GM21515 (cell line): ENCODE results near the gene DFFB.

Experiments
- ATAC-seq: cut with Tn5 transposase; IDR thresholded peaks from one replicate; pipeline ENCODE4 v1.9.1; 2021; ENCODE audit not compliant: unreplicated experiment

DFFB gene

DNA sequence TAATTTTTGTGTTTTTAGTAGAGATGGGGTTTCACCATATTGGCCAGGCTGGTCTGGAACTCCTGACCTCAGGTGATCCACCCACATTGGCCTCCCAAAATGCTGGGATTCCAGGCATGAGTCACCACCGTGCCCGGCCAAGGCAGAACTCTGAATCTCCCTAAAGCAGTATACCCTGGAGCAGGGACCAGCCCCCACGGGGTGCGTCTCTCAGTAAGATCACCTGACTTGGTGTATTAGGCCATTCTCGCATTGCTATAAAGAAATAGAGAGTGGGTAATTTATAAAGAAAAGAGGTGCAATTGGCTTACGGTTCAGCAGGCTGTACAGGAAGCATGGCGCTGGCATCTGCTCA lies 14.2 kb downstream of the DFFB start:
- ATAC-seq: no peak

DNA sequence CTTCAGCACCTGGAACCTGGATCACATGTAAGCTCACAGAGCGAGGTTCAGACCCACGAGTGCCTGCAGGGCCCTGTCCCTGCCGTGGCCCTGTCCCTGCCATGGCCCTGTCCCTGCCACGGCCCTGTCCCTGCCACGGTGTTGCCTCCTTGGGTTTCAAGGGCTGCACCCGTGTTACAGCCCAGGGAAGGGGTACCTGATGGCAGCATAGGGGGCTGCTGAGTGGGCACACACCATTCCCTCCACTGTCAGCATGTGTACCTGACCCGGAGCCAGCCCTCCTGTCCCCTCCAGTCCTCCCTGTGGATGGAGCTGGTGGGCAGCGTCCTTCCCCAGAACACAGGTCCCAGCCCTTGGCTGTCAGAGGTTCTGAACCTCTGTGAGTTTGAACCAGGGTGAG lies 15.3 kb downstream of the DFFB start:
- no peak for ATAC-seq

DNA sequence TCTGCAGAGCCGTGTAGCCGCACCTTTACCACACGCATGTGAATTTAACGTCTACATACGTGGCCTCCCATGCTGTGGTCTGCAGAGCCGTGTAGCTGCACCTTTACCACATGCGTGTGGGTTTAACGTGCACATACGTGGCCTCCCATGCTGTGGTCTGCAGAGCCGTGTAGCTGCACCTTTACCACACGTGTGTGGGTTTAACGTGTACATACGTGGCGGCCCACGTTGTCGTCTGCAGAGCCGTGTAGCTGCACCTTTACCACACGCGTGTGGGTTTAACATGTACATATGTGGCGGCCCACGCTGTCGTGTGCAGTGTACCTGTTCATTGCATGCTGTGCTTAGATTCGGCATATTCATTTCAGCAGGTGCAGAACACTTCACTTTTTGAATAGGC lies 17.5 kb downstream of the DFFB start:
- ATAC-seq: no peak

DNA sequence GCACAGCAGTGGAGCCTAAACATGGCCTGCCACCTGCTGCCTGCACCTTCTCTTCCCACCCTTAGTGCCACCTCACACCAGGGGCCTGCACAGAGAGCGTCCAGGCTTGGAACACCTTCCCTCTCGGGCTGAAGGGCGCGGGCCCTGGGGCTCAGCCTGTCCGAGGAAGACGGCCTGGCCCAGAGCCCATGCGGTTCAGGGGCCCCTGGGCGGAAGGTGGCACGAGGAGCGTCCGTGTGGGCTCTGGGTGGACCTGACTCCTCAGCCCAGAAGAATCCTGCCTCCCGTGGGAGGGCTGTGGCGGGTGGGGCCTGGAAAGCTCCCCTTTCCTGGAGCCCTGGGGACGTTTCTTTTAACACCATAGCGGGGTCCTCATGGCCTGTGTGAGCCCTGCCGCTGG lies 19.4 kb downstream of the DFFB start:
- ATAC-seq: no peak

DNA sequence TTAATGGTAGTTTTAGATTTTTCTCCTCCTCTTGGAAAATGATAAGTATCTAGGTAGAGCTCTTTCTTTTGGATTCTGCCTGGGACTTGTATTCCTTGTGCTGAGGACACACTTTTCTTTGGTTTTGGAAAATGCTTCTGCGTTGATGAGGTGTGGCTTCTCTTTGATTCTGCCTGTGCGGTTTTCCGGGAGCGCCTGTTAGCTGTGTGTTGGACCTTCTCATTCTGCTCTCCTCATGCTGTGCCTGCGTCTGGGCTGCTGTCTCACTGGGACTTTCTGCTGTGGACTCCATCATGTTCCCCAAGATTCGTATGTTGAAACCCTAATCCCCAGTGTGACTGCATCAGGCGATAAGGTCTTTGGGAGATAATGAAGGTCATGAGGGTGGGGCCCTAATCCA lies 21.8 kb downstream of the DFFB start:
- ATAC-seq: no peak

DNA sequence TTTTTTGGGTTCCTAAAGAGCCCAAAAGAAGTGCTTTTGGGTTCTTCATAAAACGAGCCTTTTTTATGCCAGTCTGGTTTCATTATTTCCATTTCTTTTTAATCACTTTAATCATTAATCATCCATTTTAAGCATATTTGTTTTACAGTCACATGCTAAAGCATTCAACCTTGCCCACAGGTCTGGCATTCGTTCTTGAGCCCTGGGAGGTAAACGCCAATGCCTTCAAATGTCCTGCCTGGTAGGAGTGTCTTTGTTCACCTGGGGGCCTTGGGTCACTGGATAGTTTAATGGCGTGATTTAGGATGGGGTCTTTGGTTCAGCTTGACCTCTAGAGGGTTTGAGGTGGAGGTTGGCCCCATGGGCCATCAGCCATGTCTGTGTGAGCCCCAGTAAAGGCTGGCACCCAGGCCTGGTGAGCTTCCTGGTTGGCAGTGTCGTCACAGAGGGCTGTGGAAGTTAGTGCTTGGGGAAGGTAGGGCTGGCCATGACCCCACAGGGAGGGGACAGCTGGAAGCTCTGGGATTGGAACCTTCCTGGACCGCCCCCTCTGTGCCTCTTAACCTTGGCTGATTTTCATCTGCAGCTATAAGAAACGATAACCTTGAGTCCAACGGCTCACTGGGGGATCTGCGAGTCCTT lies 22.6 kb downstream of the DFFB start:
- ATAC-seq: no peak

DNA sequence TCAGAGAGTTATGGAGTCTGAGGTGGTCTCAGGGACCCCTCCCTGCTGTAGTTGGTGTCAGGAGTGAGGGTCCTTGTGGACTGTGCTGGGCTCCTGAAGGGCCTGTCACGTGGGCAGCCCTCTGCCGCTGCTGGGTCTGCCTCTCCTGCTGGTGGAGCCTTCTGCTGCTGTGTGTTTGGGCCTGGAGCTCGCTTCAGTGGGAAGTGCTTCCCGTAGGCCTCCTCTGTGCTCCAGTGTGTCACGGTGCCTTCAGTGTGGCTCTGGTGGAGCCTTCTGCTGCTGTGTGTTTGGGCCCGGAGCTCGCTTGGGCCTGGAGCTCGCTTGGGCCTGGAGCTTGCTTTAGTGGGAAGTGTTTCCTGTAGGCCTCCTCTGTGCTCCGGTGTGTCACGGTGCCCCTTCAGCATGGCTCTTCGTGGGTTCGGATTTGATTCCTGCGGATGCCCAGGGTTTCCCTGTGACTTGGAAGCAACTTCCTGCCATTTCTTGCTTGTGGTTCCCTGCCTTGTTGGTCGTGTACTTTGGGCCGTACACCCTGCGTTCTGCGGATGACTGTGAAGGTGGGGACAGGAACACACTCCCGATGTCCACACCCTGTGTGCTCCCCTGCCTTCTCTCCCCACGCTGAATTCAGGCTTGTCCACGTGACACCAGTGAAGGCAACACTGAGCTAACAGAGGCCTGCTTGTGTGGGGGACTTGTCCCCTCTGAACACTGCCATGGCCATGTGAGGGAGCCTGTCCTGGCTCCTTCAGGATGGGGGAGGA lies 23.3 kb downstream of the DFFB start:
- no peak for ATAC-seq

DNA sequence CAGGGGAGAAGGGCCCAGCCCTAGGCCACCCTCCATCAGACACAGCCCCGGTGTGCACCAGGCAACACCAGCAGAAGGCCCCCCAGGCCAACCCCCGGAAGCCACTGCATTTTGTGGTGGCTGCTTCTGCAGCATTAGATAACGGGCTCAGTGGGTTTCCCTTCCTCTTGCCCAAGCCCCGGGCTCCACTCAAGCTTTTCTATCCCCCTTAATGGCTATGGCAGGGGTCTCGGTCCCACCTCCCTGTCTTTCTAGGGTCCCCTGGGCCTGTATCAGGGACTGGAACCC lies 23.9 kb downstream of the DFFB start:
- ATAC-seq: no peak

DNA sequence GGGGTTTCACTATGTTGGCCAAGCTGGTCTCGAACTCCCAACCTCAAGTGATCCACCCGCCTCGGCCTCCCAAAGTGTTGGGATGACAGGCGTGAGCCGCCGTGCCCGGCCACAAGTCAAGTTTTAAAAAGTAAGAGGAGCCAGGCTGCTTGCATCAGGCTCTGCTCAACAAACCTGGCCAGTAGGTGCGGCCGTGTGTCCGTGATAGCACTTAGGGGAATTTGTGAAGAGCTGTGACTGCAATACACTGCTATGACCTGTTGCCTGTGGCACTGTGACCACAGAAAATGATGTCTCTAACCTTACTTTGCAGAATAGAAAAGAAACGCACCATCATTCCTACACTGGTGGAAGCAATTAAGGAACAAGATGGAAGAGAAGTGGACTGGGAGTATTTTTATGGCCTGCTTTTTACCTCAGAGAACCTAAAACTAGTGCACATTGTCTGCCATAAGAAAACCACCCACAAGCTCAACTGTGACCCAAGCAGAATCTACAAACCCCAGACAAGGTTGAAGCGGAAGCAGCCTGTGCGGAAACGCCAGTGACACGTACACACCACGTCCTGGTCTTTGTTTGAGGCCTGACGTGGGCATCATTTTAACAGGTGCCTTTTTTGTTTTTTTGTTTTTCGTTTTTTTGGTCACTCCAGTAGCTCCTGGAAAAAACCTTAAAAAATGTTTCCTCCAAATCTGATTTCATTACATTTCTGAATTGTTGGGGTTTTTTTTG lies 26.1 kb downstream of the DFFB start:
- ATAC-seq: no peak

DNA sequence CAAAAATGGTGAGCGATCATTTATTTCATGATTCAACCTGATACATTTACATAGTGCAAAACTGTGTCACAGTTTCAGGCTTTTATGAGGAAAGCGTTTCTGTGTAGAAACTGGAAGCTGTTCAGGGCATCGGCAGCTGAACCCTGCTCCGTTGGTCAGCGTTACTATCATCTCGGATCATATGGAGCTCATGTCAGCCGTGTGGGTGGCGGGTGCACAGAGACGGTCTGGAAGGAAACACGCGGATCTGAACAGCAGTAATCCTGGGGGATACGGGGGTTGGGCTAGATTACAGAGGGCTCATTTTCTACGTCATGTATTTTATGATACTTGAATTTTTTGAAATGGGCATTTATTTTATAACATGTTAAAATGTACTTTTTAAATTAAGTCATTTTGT lies 27.7 kb downstream of the DFFB start:
- no peak for ATAC-seq

DNA sequence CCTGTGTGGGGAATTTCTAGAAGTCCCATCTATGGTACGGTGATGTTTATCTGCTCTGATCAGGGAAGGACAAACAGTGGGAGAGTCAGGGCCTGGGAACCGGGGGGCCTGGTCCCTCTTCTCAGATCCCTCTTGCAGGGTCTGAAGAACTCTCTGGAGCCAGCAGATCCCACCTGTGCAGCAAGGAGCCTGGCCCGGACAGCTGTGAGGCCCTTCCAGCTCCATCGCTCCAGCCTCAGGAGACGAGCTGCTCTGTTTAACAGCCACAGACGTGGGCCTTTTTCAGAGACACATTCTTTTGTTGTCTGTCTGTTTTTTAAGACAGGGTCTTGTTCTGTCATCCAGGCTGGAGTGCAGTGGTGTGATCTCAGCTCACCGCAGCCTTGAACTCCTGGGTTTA lies 28.3 kb downstream of the DFFB start:
- no peak for ATAC-seq

DNA sequence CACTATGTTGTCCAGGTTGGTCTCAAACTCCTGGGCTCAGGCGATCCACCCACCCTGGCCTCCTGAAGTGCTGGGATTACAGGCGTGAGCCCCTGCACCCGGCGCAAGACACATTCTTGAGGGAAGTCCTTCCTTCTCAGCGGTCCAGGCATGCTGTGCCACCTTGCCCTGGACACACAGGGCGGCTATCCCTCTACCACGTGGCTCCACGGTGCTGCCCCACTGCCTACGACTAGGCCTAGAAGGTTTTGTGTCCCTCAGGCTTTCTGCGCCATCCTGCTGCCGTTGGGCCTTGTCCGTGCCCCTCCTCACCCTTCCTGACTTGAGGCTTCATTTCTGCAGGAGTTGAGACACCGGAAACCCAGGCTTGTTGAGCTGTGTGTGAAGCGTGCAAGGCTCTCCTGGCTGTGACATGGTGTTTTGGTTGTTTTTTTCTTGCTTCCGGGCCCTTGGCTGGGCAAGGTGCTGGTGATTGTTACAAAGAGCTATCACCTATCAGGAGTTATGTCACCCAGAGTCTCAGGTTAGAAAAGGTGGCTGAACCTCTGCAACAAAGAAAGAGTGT lies 28.9 kb downstream of the DFFB start:
- no peak for ATAC-seq

DNA sequence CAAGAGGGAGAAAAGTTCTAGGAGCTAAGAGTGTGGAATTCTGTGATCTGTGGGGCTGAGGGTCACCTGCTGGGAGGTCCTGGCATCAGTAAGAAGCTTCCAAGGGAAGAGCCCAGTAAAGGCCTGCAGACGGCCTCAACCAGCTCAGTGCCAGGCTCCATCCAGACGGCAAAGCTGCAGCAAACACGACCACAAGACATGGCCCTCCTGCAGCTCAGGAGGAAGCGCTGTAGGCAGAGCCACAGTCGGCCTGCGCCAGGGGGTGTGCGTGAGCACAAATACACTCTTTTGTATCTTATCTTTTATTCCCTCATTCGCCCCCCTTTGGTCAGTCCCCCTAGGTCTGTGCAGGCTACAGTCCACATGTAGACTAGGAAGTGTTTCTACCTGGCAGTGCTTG lies 29.4 kb downstream of the DFFB start:
- no peak for ATAC-seq

DNA sequence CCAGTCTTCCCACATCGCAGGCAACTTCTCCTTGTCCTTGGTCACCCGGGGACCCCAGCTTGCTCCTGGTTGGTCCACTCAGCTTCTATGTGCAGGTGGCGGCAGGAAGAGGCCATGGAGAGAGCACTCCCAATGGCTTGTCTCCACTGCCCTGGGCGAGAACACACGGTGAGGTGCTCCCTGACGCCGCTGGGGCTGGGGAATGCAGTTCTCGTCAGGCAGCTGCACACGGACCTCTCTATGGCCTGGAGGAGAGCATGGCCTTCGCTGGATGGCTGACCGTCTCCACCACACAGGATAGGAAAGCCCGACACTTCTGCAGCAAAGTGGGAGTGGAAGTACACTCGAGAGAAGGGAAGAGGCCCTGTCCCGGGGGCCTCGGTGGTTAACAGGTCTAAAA lies 31.0 kb downstream of the DFFB start:
- ATAC-seq: no peak

DNA sequence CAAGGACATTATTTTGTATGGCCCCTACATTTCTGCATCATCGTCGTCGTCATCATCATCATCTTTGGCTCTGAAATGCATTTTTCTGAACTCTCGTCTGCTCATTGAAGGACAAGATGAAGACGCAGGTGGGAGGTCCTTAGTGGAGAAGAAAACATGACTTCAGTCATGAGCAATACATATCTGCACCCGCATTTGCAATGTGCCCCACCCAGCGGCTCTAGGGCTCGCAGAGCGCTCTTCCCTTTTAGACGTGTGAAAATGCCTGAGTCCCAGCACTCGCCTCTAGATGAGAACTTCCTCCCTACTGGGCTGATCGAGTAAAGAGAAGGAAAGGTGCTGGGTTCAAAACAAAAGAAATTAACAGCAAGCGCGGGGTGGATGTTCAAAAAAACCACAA lies 32.7 kb downstream of the DFFB start:
- no peak for ATAC-seq

DNA sequence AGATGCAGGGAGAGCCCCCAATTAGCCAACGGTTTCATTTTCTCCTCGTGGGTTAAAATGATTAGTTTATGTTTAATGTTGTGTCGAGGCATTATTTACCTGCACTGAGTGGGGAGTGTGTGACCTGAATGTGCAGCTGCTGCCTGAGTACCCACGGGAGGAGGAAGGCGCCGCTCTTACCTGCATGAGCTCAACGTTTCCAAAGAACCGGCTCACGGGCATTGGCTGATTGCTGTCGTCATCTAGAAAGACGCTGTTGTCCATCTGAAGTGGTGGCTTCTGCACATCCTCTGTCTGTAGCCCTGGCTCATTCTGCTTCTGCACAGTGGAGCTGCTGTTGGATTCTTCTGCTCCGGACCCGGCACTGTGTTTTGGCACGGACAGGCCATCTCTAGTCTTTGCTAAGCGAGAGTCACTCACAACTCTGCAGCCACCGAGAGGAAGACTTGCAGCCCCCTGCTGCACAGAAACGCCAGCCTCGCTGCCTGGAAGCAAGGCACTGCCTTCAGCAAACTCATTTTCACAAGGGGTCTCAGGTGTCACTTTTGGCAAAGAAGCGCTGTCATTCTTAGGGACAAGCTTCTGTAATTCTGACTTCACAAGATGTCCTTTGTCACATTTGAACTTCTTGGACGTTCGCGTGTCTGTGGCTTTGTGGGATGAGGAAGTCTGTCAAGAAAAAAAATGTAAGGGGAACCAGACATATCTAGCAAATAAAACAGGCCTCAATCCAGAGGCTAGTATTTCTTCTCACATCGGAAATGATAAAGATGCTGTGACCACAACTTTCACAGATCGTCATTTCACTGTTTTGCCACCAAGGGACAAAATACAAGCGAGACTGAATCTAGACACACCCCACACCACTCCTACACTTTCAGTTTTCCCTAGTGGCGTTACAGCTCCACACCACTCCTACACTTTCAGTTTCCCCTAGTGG lies 33.4 kb downstream of the DFFB start:
- ATAC-seq: no peak

DNA sequence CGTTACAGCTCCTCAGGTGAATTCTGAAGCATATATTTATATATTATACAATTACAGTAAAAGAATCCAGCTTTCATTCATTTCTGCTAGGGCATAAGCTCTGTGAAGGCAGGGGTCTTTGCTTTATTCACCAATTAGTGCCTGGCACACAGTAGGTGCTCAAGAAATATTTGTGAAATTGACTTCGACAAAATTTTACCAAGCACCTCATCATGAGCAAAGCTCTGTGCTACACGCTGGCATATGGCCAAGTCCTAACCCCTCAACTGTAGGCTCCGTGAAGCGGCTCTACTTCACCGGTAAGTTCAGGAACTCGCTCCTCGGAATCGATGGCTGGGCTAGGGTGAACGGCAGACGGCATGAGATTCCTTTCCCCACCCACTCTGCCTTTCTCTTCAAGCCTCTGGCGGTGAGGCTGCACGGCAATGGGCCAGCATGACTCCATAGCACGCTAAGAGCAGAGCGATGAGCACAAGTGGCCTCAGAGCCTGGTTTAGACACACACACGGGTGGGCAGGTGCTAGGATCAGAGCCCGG lies 34.1 kb downstream of the DFFB start:
- ATAC-seq: no peak

DNA sequence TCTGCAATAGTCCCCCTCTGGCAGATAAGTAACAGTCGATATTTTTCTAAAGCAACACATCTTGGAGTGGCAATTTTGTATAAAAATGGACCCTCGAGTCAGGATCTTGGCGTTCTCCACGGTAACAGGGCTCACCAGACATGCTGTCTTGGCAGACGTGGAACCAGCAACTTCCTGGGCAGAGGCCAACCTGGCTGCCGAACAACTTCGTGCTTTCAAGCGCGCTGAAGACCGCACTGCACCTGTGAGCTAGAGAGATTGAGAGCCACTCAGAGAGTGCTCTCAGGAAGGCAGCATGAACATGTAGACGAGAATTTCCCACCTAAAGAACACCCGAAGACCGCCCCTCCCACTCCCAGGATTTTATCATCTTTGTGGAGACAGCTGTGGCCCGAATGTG lies 35.5 kb downstream of the DFFB start:
- ATAC-seq: no peak

DNA sequence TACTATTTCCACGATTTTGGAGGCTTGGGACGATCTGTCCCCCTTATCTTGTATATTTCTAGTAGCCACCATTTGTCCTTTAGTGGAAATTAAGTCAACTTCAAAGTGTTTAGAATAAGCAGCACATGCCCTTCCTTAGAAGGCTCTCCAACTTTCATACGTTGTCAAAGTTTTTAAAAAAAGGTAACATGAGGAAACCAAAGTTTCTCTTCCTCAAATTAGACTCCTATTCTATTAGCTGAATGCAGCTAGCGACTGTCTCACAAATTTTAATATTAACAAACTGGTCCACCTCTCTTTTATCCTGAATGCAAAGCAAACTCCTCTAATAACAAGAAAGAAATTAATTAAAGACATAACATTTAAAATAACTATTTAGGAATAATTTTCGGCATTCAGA lies 35.9 kb downstream of the DFFB start:
- ATAC-seq: no peak

DNA sequence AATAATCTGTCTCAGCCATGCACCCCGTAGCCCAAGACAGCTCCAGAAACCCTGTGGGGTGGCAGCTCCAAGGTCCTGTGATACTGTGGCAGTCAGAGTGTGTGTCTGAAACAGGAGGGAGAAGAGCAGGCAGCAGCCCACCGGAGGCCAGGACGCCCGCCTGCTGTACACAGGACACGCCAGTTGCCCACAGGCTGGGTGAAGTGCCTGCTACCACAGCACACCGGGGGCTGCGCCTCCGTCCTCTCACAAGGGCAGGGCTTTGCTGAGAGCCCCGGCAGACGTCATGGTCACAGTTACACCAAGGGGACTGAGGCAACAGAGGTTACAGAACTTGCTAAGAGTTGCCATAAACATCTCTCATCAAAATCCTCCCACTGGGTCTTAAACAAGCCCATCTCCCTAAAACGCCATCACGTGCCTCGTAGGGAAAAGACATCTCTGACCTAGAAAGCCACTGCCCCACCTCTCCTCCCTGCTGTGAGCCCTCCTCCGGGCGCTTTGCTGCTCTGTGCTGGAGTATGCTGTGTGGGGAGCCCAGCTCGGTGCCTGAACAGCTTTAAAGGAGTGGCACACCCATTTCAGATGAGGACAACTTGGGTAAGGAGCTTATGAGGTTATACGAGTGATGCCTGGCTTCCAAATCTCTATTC lies 37.5 kb downstream of the DFFB start:
- ATAC-seq: no peak
